Putamen (tissue), 1 donor: ENCODE data around the gene KCNIP3.

Source experiments
- DNase-seq: peaks from one replicate; pipeline ENCODE4 v3.0.0-alpha.2; 2016; ENCODE audit warnings: low spot score

KCNIP3 gene

GRCh38 chr2:95274291-95275150 lies 22.6 kb upstream of the KCNIP3 start, which contains the start of gene PROM2:
TSS of gene PROM2 (plus strand) at chr2:95274449. CDS start at chr2:95274586, 137 bp downstream.
- DNase-seq: no peak

GRCh38 chr2:95275151-95275515 lies 22.0 kb upstream of the KCNIP3 start:
- DNase-seq: no peak

GRCh38 chr2:95275601-95276243 lies 21.4 kb upstream of the KCNIP3 start:
- no peak for DNase-seq

- DNase-seq: no peak
Measured at GRCh38 chr2:95276244-95276887, 20.8 kb upstream of the KCNIP3 start.

- DNase-seq: no peak
Measured at GRCh38 chr2:95276888-95277245, 20.3 kb upstream of the KCNIP3 start.

GRCh38 chr2:95277246-95277906 lies 19.8 kb upstream of the KCNIP3 start:
- no peak for DNase-seq

GRCh38 chr2:95278051-95278471 lies 19.1 kb upstream of the KCNIP3 start:
- DNase-seq: no peak

- DNase-seq: no peak
Measured at GRCh38 chr2:95278637-95279225, 18.4 kb upstream of the KCNIP3 start.

GRCh38 chr2:95279435-95280035 lies 17.6 kb upstream of the KCNIP3 start:
- DNase-seq: no peak

- DNase-seq: no peak
Measured at GRCh38 chr2:95281071-95281470, 16.1 kb upstream of the KCNIP3 start.

GRCh38 chr2:95281786-95282185 lies 15.4 kb upstream of the KCNIP3 start:
- no peak for DNase-seq

GRCh38 chr2:95282458-95282857 lies 14.7 kb upstream of the KCNIP3 start:
- DNase-seq: no peak

- no peak for DNase-seq
Measured at GRCh38 chr2:95283562-95283961, 13.6 kb upstream of the KCNIP3 start.

- no peak for DNase-seq
Measured at GRCh38 chr2:95284886-95285541, 12.1 kb upstream of the KCNIP3 start.

- no peak for DNase-seq
Measured at GRCh38 chr2:95285542-95285932, 11.6 kb upstream of the KCNIP3 start.

GRCh38 chr2:95287336-95287735 lies 9.8 kb upstream of the KCNIP3 start:
- no peak for DNase-seq

GRCh38 chr2:95287806-95288205 lies 9.3 kb upstream of the KCNIP3 start:
- no peak for DNase-seq

GRCh38 chr2:95289253-95289652 lies 7.9 kb upstream of the KCNIP3 start:
- no peak for DNase-seq

GRCh38 chr2:95291222-95291621 lies 5.9 kb upstream of the KCNIP3 start:
- no peak for DNase-seq

GRCh38 chr2:95292623-95293260 lies 4.4 kb upstream of the KCNIP3 start:
- DNase-seq: no peak
